NCI-H510A treated with DMSO at 0.1 percent for 48 hours (cell line): ENCODE data around the gene CENPM.

ENCODE experiments used
- DNase-seq: peaks from one replicate; lab custom pipeline; 2025; lab: John Stamatoyannopoulos, UW

Gene CENPM

DNA sequence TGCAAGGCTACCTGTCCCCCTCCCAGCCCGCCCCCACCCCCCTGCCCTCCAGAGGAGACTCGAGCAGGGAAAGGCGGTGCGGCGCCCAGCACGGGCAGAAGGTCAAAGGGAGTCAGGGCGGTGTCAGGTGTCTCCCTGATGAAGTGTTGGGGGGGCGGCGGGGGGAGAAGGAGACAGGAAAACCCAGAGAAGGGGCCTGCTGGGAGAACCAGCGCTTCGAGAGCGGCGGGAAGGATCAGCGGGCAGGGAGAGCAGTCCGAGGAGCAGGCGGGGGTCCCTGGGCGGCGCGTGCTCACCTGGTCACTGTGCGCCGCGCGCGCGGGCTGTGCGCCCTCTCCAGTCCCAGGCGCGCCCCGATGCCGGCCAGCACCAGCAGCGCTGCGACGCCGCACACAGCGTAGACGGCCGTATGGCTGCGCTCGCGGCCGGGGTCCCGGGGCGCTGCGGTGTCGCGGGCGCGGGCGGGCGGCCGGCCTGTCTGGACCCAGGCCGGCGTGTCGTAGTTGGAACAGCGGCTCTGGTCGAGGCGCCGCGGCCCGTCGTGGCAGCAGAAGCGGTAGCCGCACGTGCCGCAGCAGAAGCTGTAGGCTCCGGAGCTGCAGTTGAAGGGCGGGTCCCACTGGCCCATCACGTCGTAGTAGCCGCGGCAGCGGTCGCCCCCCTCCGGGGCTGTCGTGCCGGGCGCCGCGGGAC is 33.0 kb downstream of the CENPM start:
- no peak for DNase-seq

DNA sequence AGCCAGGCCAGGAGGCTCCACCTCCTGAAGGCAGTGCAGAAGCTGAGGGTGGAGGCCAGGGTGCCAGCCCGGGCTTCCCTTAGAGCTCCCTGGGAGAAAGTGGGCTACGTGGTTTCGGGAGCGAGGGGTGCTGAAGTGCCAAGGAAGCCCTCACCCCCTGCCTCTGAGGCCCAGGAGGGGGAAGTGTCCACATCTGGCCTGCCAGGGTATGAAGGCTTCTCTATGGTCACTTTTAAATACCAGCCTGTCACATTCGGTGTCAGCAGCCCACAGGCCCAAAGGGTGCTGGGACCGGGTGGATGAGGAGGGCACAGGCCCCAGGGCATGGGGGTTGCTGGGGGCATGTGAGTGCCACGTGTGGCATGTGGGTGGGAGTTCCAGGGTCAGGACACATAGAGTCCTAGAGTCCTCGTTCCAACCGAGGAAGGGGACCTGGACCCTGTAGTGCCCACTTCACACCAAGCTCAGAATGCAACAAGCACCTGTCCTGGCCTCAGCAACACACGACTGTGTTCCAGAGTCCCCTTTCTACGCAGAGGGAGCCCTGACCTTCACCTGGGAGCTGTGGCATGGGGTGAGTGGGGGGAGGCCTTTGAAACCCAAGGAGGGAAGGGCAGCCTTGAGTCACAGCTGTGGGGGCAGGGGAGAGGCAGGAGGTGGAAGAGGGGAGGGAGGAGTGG is 33.8 kb downstream of the CENPM start:
- DNase-seq: no peak

DNA sequence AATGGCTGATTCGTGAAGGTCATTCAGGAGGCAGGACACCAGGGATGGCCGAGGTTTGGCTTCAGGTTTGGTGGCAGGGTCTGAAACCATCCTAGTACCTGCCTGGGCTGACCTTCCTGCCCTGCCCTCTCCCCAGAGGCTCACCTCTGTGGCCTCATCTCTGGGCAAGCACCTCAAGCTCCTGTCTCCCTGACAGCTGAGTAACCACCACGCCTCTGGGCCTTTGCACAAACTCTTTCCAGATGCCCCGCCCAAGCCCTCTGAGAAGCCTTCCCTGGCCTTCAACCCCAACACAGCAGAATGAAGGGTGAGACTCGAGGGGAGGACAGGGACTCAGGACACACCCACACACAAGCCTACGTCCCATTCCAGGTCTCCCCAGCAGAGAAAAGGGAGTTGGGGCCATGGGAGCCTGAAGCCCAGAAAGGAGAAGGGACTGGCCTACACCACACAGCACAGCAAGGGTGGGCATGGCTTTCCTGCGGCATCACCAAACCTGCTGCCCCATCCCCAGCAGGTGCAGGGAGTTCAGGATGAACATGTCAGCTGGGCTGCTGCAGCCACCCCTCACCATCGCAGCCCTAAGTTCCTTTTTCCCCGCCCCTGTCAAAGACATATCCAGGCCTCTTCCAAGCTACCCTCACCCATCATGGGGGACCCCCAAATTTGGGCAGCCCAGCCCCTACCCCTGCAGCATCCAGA is 34.5 kb downstream of the CENPM start:
- no peak for DNase-seq

DNA sequence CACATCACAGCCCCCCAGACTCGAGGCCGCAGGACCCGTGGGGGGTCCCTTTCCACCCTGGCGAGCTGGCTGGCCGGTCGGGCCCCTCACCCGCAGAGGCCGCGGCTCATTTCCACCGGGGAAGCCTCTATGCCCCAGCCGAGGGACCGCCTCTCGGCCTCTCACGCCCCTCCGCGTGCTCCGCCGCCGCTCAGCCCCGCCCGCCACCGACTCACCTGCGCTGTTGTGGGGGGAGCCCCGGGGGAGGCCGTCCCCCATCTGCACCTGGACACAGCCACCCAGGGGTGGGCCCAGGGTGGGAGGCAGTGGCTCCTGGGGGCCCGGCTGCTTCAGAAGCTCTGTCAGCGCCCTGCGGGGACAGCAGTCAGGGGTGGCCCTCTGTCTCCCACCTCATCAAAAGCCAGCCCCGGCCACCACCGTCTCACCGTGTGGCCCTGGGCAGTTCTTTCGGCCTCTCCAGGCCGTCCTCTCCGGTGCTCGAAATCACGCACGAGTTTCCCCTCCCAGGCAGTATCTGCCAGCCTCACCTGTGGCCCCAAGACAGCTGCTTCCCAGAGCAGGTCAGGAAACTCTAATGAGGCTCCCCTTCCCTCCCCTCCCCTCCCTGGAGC is 35.8 kb downstream of the CENPM start:
- no peak for DNase-seq

DNA sequence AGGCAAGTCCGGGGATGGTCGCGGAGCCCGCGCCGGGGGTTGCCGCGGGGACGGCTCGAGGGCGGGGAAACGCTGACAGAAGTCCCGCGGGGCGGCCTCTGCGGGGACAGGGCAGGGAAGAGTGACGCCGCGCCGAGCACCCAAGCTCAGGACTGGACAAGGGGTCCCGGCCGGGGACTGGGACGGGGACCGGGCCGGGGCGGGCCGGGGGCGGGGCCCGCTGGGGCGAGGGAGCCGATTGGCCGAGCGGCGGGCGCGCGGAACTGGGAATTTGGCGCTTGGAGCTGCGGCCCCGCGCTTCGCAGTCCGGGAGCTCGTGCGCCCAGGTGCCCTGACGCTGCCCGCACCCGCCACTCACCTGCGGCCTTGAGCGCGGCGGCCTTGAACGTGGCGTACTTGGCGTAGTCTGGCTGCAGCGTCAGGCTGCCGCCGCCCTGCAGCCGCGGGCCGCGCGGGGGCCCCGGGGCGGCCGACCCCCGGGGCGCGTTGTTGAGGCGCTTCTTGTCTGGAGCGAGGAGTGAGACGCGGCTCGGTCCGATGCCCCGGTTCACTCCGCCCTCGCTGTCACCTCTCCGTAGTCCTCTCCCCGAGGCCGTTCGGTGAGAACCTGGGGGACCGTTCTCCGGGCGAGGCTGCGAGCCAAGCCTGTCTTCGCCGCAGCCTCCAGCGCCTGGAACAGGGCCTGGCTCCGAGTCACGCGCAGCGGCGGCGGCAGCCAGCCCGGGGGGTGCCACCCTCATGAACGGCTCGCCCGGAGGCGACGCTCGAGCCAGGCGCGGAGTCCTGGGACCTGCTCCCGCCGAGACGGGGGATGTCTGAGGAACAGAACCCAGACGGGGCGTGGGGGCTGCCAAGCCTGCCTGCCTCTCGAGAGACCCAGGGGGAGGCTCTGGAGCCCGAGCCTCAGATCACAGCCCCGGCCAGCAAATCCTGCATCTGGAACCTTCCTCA is 36.6 kb downstream of the CENPM start:
- no peak for DNase-seq

DNA sequence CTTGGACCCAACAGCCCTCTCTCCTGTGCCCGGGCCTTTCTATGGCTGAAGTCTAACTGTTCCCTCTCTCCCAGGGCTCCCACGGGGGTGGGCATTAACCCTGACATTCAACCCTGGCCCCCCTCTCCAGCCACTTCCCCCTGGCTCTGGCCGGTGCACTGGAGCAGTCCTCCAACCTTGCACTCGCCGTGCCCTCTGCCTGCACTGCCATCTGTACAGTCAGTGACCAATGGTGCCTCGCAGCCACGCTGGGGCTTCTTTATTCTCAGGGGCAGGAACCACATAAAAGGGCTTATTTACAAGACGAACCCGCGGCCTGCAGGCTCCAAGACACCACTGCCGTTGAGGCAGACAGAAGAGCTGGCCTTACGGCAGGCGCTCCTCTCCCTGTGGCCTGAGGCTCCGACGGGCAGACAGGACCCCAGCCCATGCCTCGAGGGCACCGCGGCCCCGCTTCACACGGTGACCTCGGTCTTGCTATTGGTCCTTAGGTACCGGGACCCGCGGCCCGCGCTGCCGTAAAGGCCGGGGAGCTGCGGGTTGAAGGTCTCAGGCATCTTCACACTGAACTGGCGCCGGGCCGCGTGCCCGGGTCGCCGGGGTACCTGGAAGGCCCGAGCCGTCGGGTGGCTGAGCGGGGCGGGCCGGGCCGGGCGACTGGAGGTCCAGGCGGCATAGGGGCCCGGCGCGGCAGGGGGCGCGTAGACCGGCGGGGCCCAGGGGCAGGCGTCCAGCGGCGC is 37.5 kb downstream of the CENPM start:
- no peak for DNase-seq

DNA sequence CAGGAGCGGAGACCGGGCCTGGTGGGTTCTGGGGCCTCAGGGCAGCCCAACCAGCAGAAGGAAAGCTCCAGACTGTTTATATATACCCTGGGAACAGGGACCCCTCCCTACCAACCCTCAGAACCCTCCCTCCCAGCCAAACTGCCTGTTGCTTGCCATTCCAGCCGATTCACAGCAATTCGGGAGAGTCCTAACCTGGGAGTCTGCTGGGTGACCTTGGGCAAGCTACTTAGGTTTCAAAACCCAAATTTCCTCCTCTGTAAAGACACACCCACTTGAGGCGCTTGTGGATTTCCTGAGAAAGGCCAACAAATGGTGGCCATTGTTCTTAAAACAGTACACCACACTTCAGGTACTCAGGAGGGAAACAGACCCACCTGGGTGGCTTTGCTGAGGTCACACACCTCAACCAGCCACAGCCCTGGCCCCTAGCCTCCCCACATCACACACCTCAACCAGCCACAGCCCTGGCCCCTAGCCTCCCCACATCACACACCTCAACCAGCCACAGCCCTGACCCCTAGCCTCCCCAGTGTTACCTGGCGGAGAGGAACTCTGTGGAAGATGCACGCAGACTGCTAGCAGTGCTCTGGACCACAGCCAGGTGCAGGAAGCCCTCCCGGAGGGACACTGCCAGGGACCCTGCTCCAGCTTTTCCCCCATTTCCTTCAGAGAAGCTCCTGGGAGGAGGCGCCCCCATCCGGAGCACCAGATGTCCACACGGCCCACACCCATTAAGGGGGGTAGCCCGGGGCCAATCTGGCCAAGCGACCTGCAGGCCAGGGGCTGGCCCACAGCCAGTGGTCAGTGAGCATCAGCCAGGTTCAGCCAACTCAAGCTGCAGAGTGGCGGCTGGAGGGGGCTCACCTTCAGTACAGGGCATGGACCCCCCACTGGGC is 38.3 kb downstream of the CENPM start:
- DNase-seq: no peak

DNA sequence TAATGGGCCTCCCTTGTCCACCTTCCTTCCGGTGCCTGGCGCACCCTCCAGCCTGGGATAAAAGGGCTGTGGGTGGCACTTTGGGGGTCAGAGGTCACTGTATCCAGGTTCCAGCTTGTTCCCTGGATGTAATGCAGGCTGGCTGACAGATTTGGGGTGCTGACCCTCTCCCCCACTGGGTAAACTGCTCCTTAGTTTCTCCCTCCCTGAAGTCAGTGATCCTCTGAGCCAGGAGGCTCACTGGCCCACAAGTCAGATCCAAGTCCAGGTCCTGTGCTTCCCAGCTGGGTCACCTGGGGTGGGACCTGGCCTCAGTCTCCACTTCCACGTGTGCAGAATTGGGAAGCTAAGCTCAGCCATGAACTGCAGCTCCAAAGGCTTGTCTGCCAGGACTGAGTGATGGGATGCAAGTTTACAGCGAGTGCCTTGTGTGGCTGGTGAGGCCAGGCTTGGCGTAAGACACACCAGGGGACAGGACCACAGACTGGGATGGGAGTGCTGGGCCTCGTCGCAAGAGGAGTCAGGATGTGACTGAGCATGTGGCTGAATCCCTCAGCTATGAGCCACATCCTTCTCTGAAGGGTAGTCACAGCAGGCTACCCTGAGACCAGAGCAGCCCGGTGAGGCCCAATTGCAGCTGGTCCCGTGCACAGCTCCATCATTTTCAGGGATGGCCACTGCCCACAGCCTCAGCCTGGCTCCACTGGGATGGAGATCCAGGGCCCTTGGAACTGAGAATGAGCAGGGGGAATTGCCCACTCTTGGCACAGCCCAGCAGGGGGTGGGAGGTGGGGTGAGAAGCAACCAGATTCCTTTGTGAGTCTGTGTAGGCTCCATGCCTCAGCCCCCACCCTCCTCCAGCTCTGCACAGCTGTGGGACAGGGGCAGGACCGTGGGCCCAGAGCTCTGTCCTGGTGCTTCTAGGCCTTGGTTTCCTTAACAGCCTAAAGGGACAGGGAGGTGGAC is 39.2 kb downstream of the CENPM start:
- no peak for DNase-seq

DNA sequence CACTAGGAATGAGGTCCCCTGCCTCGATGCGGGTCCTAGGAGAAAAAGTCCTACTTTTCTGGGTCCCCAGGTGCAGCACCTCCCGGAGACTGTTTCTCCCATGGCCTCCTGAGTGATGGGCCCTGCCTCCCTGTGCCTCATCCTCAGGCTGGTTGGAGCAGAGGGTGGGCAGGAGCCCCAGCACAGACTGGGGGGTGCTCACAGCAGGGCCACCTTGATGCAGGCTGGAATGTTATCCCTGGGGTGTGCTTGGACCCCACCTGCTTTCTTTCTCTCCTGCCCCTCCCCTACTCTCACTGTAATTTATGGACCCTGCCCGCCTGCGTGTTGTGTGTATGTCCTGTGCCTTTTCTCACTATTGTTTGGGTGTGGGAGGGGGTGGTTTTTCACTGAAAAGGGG is 40.1 kb downstream of the CENPM start:
- DNase-seq: no peak

DNA sequence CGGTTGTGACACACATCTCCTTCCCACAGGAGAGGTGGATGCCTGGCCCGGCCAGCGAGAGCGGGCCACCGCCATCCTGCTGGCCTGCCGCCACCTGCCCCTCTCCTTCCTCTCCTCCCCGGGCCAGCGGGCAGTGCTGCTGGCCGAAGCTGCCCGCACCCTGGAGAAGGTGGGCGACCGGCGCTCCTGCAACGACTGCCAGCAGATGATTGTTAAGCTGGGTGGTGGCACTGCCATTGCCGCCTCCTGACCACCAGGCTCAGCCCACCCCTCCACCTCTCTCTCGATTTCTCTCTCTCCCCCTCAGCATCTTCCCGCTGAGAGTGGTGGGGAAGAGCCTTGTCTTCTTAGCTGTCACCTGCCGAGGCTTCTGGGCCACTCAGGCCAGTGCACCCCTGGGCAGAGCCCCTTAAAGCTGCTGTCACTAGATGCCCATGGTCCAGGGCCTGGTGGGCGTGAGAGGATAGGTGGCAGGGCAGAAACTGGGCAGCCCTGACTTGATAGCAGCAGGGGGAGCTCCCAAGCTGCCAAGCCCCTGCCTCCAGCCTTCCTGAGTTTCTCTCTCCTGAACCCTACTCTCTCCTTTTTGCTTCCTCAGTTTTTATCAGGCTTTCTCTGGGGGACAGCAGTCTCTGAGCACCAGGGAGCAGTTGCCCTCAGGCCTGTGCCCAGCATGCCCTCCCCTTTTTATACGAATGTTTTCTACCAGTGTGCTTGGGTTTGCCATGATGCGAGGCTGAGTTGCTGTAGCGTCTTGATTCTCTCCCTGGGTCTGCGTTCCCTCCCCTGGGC is 41.3 kb downstream of the CENPM start:
- DNase-seq: no peak

DNA sequence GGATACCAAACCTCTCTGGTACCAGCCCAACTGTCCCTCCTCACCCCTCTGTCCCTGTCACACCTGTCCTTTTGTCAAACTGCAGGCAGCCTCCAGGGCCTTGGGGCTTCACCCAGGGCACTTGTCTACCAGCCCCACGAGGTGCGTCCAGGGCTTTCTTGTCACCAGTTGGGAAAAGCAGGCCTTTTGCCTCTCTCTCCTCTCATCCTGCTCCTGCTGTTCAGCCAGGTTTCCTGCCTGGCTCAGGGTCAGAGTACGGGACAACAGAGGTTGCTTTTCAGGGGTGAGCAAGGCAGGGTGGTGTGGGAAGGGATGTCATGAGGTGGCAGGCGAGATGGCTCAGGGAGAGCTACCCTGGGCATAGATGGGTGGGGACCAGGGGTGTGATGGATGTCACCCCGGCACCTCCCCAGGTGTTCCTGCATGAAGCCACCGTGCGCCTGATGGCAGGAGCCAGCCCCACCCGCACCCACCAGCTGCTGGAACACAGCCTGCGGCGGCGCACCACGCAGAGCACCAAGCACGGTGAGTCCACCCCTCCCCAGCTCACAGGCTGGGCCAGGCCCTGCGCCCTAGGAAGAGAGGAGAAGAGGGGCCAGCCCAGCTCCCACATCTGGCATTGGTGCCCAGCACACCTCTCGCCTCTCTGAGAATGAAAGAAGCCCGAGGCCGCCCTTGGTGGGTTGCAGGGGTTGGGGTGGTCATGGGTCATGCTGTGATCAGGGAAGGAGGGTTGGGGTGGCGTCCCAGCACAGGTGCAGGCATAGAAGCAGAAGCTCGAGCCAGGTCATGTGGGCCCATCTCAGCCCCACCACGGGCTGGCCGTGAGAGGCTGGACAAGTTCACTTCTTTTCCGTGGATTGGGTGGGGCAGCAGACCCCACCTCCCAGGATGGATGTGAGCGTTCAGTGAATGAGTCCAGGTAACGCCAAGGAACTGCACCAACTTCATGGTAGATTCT is 42.2 kb downstream of the CENPM start:
- DNase-seq: no peak

DNA sequence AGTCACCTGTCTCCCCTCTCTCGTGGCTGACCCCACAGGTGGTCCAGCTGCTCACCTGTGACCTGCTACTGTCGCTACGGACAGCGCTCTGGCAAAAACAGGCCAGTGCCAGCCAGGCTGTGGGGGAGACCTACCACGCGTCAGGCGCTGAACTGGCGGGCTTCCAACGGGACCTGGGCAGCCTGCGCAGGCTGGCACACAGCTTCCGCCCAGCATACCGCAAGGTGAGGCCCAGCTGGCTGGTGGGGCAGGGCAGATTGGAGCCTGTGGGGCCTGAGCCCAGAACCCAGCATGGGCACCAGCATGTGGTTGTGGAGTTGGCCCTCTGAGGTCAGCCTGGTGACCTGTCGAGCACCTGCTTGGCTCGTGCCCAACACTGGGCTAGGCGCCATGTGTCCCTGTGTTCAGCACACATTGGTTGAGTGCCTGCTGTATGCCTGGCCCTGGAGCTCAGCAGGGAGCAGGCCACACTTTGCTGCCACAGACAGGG is 44.0 kb downstream of the CENPM start:
- DNase-seq: no peak

DNA sequence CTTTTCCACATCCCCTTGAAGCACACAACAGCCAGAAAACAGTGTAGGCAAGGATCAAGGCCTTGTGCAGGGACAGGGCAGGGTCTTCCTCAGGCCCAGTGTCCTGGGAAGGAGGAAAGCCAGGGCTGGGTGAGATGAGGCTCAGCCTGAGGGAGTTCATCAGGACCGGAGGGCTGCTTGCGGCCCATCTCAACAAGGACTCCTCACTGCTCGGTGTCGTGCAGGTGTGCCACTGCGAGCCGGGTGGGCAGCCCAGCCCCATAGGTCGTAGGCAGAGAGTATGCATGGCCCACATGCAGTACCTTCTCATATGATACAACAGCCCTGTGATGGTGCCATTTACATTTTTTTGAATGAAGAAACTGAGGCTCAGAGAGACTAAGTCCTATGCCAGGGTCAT is 44.9 kb downstream of the CENPM start:
- no peak for DNase-seq

DNA sequence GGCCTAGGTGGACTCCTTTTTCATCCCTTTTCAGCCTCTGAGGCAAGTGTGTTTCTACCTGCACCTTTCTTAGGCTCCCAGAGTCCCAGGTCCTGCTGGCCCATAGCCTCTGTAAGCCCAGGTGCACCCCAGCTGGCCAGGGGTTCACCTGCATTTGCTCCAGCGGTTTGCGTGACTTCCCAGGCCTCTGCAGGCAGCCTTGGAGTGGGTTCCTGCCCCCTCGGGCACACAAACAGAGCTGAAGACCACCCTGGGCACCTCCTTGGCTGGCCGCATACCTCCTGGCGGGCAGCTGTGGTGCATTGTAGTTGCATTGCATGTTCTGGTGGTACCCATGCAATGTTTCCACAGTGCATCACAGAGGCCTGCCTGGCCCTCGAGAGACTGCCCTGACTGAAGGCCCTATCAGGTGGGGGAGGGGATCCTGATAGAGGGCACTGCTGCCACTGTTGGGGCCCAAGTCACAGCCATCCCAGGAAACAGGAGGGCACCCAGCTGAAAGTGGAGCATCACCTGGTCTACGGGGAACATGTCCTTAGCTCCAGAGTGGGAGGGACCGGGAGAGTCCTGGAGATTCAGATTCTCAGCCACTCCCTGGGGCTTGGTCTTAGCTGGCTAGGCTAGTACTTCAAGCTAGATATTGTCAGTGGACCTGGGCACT is 46.2 kb downstream of the CENPM start:
- DNase-seq: no peak

DNA sequence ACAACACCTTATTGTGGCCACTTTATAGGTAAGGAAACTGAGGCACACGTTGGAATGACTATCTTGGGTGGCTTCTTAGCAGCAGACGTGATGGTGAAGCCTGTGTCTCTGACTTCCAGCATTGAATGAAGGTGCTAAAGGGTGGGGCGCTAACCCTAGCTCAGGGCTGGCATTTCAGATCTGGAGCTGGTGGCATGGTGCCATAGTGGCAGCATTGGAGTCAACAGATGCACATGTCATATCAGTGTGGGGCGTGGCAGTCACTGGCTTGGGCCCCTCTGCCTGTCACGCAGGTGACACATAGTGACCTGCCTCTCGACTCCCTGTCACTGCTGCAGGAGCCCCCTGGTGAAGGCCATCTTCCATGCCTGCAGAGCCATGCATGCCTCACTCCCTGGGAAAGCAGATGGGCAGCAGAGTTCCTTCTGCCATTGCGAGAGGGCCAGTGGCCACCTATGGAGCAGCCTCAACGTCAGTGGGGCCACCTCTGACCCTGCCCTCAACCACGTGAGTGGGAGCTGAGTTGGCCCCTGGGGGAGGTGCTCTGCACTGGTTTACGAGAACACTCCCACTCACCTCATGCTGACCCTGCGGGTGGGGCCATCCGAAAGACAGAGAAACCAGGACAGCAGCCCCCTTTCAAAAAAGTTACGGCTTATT is 46.8 kb downstream of the CENPM start:
- DNase-seq: no peak

DNA sequence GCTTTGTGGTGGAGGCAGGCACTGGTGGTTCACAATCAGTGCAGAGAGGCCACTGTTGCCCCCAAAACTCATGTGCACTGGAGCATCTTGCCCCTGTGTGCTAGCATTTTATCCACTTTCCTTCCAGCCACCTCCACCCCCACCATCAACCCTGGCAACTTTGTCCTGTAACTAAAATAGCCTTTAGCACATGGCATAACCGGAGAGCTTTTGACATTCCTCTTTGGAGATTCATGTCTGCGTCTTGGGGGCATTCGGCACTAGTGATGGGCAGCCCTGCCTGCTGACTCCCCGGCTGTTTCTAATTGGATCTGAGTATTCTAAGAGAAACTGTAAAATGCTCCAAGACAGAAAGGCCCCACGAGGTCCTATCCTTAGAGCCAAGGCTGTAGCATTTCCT is 47.8 kb downstream of the CENPM start:
- no peak for DNase-seq
